WTC11 (cell line): ENCODE measurements around the gene LFNG. TPM values are rescaled to one million over a fixed set of nuclear protein-coding genes. Genes with fewer than 3 reads are reported as not detected.

Source experiments
- ATAC-seq: fragments of 200-7000 bp; cut with Tn5 transposase; 2 replicates; pipeline ENCODE4 v1.10.0; 2021; ENCODE audit warnings: mild to moderate bottlenecking, moderate library complexity
- CTCF ChIA-PET: fragments of 300-600 bp; sonication (Branson Sonifier 250); formaldehyde crosslinking; loops from one replicate; lab custom pipeline; 2021; ENCODE audit warnings: antibody characterized with exemption; lab: Charles Lee
- POLR2A ChIA-PET: fragments of 350-600 bp; sonication (Branson Sonifier 250); formaldehyde crosslinking; loops from one replicate; lab custom pipeline; 2021; ENCODE audit warnings: antibody characterized with exemption; lab: Charles Lee
- DNase-seq: peaks from one replicate; pipeline ENCODE4 v3.0.0; 2021; ENCODE audit warnings: low spot score
- H3K27ac Mint-ChIP-seq: 2 replicates; pipeline ENCODE4 v1.8.0; 2021; ENCODE audit warnings: mixed read lengths
- H3K27me3 Mint-ChIP-seq: 2 replicates; pipeline ENCODE4 v1.8.0; 2021; ENCODE audit warnings: low read depth, mild to moderate bottlenecking, moderate library complexity, mixed read lengths
- H3K36me3 Mint-ChIP-seq: 2 replicates; pipeline ENCODE4 v1.8.0; 2021; ENCODE audit warnings: mixed read lengths
- H3K4me1 Mint-ChIP-seq: 2 replicates; pipeline ENCODE4 v1.8.0; 2022; ENCODE audit warnings: mixed read lengths
- H3K4me3 Mint-ChIP-seq: 2 replicates; pipeline ENCODE4 v1.8.0; 2021; ENCODE audit warnings: mild to moderate bottlenecking, moderate library complexity, mixed read lengths
- H3K9me3 Mint-ChIP-seq: 2 replicates; pipeline ENCODE4 v1.8.0; 2021; ENCODE audit warnings: mixed read lengths
- AFF4 ChIP-seq: sonication (generic); formaldehyde crosslinking; IDR thresholded peaks from 2 replicates; pipeline ENCODE4 v1.8.1; 2023; ENCODE audit warnings: mild to moderate bottlenecking, missing genetic modification reagents, borderline replicate concordance
- ATF2 ChIP-seq: sonication (generic); formaldehyde crosslinking; IDR thresholded peaks from 2 replicates; pipeline ENCODE4 v1.8.1; 2022; ENCODE audit warnings: low read depth, missing genetic modification reagents, borderline replicate concordance
- CBFB ChIP-seq: sonication (generic); formaldehyde crosslinking; IDR thresholded peaks from 2 replicates; pipeline ENCODE4 v1.8.1; 2022; ENCODE audit warnings: mild to moderate bottlenecking, low read depth, missing genetic modification reagents
- E2F1 ChIP-seq: sonication (generic); formaldehyde crosslinking; IDR thresholded peaks from 2 replicates; pipeline ENCODE4 v1.8.0; 2022; ENCODE audit warnings: mild to moderate bottlenecking, missing genetic modification reagents
- E2F5 ChIP-seq: sonication (generic); formaldehyde crosslinking; IDR thresholded peaks from 2 replicates; pipeline ENCODE4 v1.8.1; 2022; ENCODE audit warnings: mild to moderate bottlenecking, moderate library complexity, missing genetic modification reagents
- ELF4 ChIP-seq: sonication (generic); formaldehyde crosslinking; IDR thresholded peaks from 2 replicates; pipeline ENCODE4 v1.8.1; 2022; ENCODE audit warnings: low read depth, mild to moderate bottlenecking, moderate library complexity, missing genetic modification reagents
- GTF2I ChIP-seq: fragments of 250-450 bp; sonication (Bioruptor Pico); conservative IDR thresholded peaks from 2 replicates; pipeline ENCODE4 v1.4.0; 2021; ENCODE audit warnings: mild to moderate bottlenecking
- HMGXB4 ChIP-seq: sonication (generic); formaldehyde crosslinking; IDR thresholded peaks from 2 replicates; pipeline ENCODE4 v1.8.1; 2023; ENCODE audit warnings: mild to moderate bottlenecking, moderate library complexity, missing genetic modification reagents
- JUN ChIP-seq: sonication (generic); formaldehyde crosslinking; IDR thresholded peaks from 2 replicates; pipeline ENCODE4 v1.8.0; 2023; ENCODE audit warnings: mild to moderate bottlenecking, missing genetic modification reagents
- NFYB ChIP-seq: sonication (generic); formaldehyde crosslinking; conservative IDR thresholded peaks from 2 replicates; pipeline ENCODE4 v1.8.0; 2022; ENCODE audit warnings: low read depth, missing genetic modification reagents
- PREB ChIP-seq: sonication (generic); formaldehyde crosslinking; IDR thresholded peaks from 2 replicates; pipeline ENCODE4 v1.8.1; 2022; ENCODE audit warnings: mild to moderate bottlenecking, missing genetic modification reagents, moderate library complexity, borderline replicate concordance
- SMAD3 ChIP-seq: sonication (generic); formaldehyde crosslinking; IDR thresholded peaks from 2 replicates; pipeline ENCODE4 v1.8.0; 2022; ENCODE audit warnings: missing genetic modification reagents, mild to moderate bottlenecking, borderline replicate concordance
- TEAD1 ChIP-seq: sonication (generic); formaldehyde crosslinking; IDR thresholded peaks from 2 replicates; pipeline ENCODE4 v1.8.0; 2022; ENCODE audit warnings: mild to moderate bottlenecking, missing genetic modification reagents
- TP53 ChIP-seq: sonication (generic); formaldehyde crosslinking; IDR thresholded peaks from 2 replicates; pipeline ENCODE4 v1.8.1; 2023; ENCODE audit warnings: mild to moderate bottlenecking, missing genetic modification reagents
- ZNF138 ChIP-seq: sonication (generic); formaldehyde crosslinking; conservative IDR thresholded peaks from 2 replicates; pipeline ENCODE4 v1.8.1; 2022; ENCODE audit warnings: mild to moderate bottlenecking, moderate library complexity, missing genetic modification reagents
- ZNF232 ChIP-seq: sonication (generic); formaldehyde crosslinking; IDR thresholded peaks from 2 replicates; pipeline ENCODE4 v1.8.0; 2022; ENCODE audit warnings: mild to moderate bottlenecking, missing genetic modification reagents
- ZNF416 ChIP-seq: fragments of 250-450 bp; sonication (Bioruptor Pico); IDR thresholded peaks from 2 replicates; pipeline ENCODE4 v1.9.0; 2021; ENCODE audit warnings: mild to moderate bottlenecking, inconsistent platforms
- ZNF512 ChIP-seq: sonication (generic); formaldehyde crosslinking; IDR thresholded peaks from 2 replicates; pipeline ENCODE4 v1.8.1; 2022; ENCODE audit warnings: missing genetic modification reagents, borderline replicate concordance
- total RNA-seq: library from RNA; stranded (reverse); gene quantifications from 3 replicates; pipeline ENCODE4 v1.2.3, GENCODE V29; 2021

LFNG gene
- total RNA-seq, 1 experiment from 2014 or later, result 29.4 TPM

GRCh38 chr7:2510909-2511768 is 8.4 kb upstream of the LFNG start:
- ATAC-seq (peak; percentile 17; the same call in 1 of the 2 replicates), DNase-seq (no peak)
- no peak overlapping the region for H3K4me3 Mint-ChIP-seq
- TF ChIP-seq PREB (CRISPR knock-in tag) (no peak), ZNF416 (CRISPR knock-in tag) (no peak), ZNF138 (CRISPR knock-in tag) (no peak), TP53 (CRISPR knock-in tag) (no peak), HMGXB4 (CRISPR knock-in tag) (no peak), CBFB (CRISPR knock-in tag) (no peak), SMAD3 (no peak), GTF2I (no peak), E2F1 (CRISPR knock-in tag) (no peak), E2F5 (no peak), ZNF512 (no peak), TEAD1 (CRISPR knock-in tag) (no peak), JUN (CRISPR knock-in tag) (no peak), ELF4 (CRISPR knock-in tag) (no peak), ATF2 (no peak), AFF4 (CRISPR knock-in tag) (no peak), ZNF232 (no peak), NFYB (CRISPR knock-in tag) (no peak)
- H3K36me3 Mint-ChIP-seq, result no peaks in the 10 kb centered on the region
- H3K9me3 Mint-ChIP-seq, result no peaks in the 10 kb centered on the region
- no peak overlapping the region for H3K27ac Mint-ChIP-seq
- no peaks in the 10 kb centered on the region for H3K27me3 Mint-ChIP-seq
- H3K4me1 Mint-ChIP-seq, result peaks cover 5% of the 10 kb centered on the region
- ChIA-PET CTCF (interaction anchor here (0.8 to 1.3 kb wide), 2 partner anchors 10 to 86 kb away, joined by 3 to 4 read pairs; no protein-coding TSS in a partner anchor), POLR2A (interaction anchor here (0.8 kb wide), 1 partner anchor 14 kb away, joined by 3 read pairs; no protein-coding TSS in a partner anchor)
